ENCODE data around the gene TRIP11. TPM values are rescaled to one million over a fixed set of nuclear protein-coding genes. Genes with fewer than 3 reads are reported as not detected.

The TRIP11 gene
- polyA plus RNA-seq, 1 experiment = 35.5 TPM

- H3K27ac ChIP-seq (ENCODE audit: low read depth, low read length) = no peak overlapping the region
- peaks cover 5% of the 10 kb centered on the region for H3K27me3 ChIP-seq (ENCODE audit: control insufficient read depth, insufficient read depth, low read length)
- no peak overlapping the region for H3K4me3 ChIP-seq (ENCODE audit: low read depth, low read length)
- CTCF ChIA-PET = no interaction called here
- no peak for TF ChIP-seq CTCF (IDR thresholded peaks at IDR 0.05; ENCODE audit: low read depth, low read length)
- no peaks in the 10 kb centered on the region for H3K9me3 ChIP-seq (ENCODE audit: control insufficient read depth, insufficient read depth, low read length)
- no peak for DNase-seq (ENCODE audit: low read depth, low spot score)
- POLR2A ChIA-PET = no interaction called here
Measured at GRCh38 chr14:91957876-91958313, 82.0 kb downstream of the TRIP11 start.

GRCh38 chr14:91956616-91957015 is 83.2 kb downstream of the TRIP11 start:
- CTCF ChIA-PET = no interaction called here
- H3K27ac ChIP-seq (ENCODE audit: low read depth, low read length) = no peak overlapping the region
- H3K27me3 ChIP-seq (ENCODE audit: control insufficient read depth, insufficient read depth, low read length) = peaks cover 5% of the 10 kb centered on the region
- no peak for DNase-seq (ENCODE audit: low read depth, low spot score)
- no peaks in the 10 kb centered on the region for H3K9me3 ChIP-seq (ENCODE audit: control insufficient read depth, insufficient read depth, low read length)
- no peak for TF ChIP-seq CTCF (IDR thresholded peaks at IDR 0.05; ENCODE audit: low read depth, low read length)
- H3K4me3 ChIP-seq (ENCODE audit: low read depth, low read length) = no peak overlapping the region
- POLR2A ChIA-PET = no interaction called here

- H3K9me3 ChIP-seq (ENCODE audit: control insufficient read depth, insufficient read depth, low read length) = no peaks in the 10 kb centered on the region
- DNase-seq (ENCODE audit: low read depth, low spot score) = no peak
- H3K27ac ChIP-seq (ENCODE audit: low read depth, low read length) = no peak overlapping the region
- CTCF ChIA-PET = interaction anchor here (0.9 kb wide), 1 partner anchor 42 kb away, joined by 4 read pairs; no protein-coding TSS in a partner anchor
- H3K4me3 ChIP-seq (ENCODE audit: low read depth, low read length) = no peak overlapping the region
- POLR2A ChIA-PET = no interaction called here
- peaks cover 5% of the 10 kb centered on the region for H3K27me3 ChIP-seq (ENCODE audit: control insufficient read depth, insufficient read depth, low read length)
- no peak for TF ChIP-seq CTCF (IDR thresholded peaks at IDR 0.05; ENCODE audit: low read depth, low read length)
Measured at GRCh38 chr14:91955168-91955567, 84.7 kb downstream of the TRIP11 start.

- Histone ChIP-seq H3K4me3 (ENCODE audit: low read depth, low read length) (no peak overlapping the region), H3K27me3 (ENCODE audit: control insufficient read depth, insufficient read depth, low read length) (peaks cover 5% of the 10 kb centered on the region), H3K9me3 (ENCODE audit: control insufficient read depth, insufficient read depth, low read length) (no peaks in the 10 kb centered on the region), H3K27ac (ENCODE audit: low read depth, low read length) (no peak overlapping the region)
- POLR2A ChIA-PET = no interaction called here
- DNase-seq (ENCODE audit: low read depth, low spot score) = no peak
- no peak for TF ChIP-seq CTCF (IDR thresholded peaks at IDR 0.05; ENCODE audit: low read depth, low read length)
- CTCF ChIA-PET = interaction anchor here (0.7 kb wide), 1 partner anchor 43 kb away, joined by 3 read pairs; no protein-coding TSS in a partner anchor
Measured at GRCh38 chr14:91953170-91953985, 86.5 kb downstream of the TRIP11 start.

GRCh38 chr14:91947475-91948184 is 92.2 kb downstream of the TRIP11 start, which contains the start of gene FBLN5:
Gene FBLN5 (minus strand): TSS chr14:91947694. CDS start chr14:91947229, 465 bp downstream.
- peak within 1 kb of the TSS; percentile 78 for H3K4me3 ChIP-seq (ENCODE audit: low read depth, low read length)
- CTCF ChIA-PET = interaction anchor here (1.6 to 3.3 kb wide), 2 partner anchors 49 to 159 kb away, joined by 4 to 51 read pairs; partner anchors contain the start of gene ATXN3
- no peaks in the 10 kb centered on the region for H3K9me3 ChIP-seq (ENCODE audit: control insufficient read depth, insufficient read depth, low read length)
- no peak for TF ChIP-seq CTCF (IDR thresholded peaks at IDR 0.05; ENCODE audit: low read depth, low read length)
- POLR2A ChIA-PET = interaction anchor here (0.8 to 3.7 kb wide), 9 partner anchors 13 to 174 kb away, joined by 3 to 22 read pairs (median 5); partner anchors contain the start of genes CPSF2 and TRIP11
- DNase-seq (ENCODE audit: low read depth, low spot score) = peak; percentile 74
- no peaks in the 10 kb centered on the region for H3K27me3 ChIP-seq (ENCODE audit: control insufficient read depth, insufficient read depth, low read length)
- H3K27ac ChIP-seq (ENCODE audit: low read depth, low read length) = peak within 1 kb of the TSS; percentile 80
